ENCODE results near the gene RAB14. TPM values are rescaled to one million over a fixed set of nuclear protein-coding genes. Genes with fewer than 3 reads are reported as not detected.
A peak's percentile ranks its signal among the peaks of the same experiment; 100 is the strongest.

Gene RAB14
- total and polyA plus RNA-seq, 4 donors: 45.7 to 125 (median 112) TPM

GRCh38 chr9:121207371-121207940, 5.8 kb upstream of the RAB14 start:
- WGBS (ENCODE audit: insufficient coverage): no CpG with 5 or more reads among the region's 2 CpGs
- Histone ChIP-seq H3K27me3 (ENCODE audit: control insufficient read depth, insufficient read depth, low read length) (no peaks in the 10 kb centered on the region), H3K36me3 (ENCODE audit: control insufficient read depth, insufficient read depth, low read length) (no peaks in the 10 kb centered on the region), H3K4me3 (ENCODE audit: low read depth, low read length) (no peak overlapping the region), H3K27ac (ENCODE audit: low read depth, low read length) (no peak overlapping the region), H3K9me3 (ENCODE audit: control insufficient read depth, insufficient read depth, low read length) (no peaks in the 10 kb centered on the region), H3K4me1 (ENCODE audit: control insufficient read depth, insufficient read depth, low read length) (peaks cover 4% of the 10 kb centered on the region)
- no peak for DNase-seq (ENCODE audit: low read depth in 4 of 6, low spot score in 6 of 6)

- Histone ChIP-seq H3K27ac (ENCODE audit: low read depth, low read length) (peak overlapping the region; percentile 10), H3K4me1 (ENCODE audit: control insufficient read depth, insufficient read depth, low read length) (peaks cover 9% of the 10 kb centered on the region), H3K36me3 (ENCODE audit: control insufficient read depth, insufficient read depth, low read length) (no peaks in the 10 kb centered on the region), H3K27me3 (ENCODE audit: control insufficient read depth, insufficient read depth, low read length) (no peaks in the 10 kb centered on the region), H3K4me3 (ENCODE audit: low read depth, low read length) (no peak overlapping the region), H3K9me3 (ENCODE audit: control insufficient read depth, insufficient read depth, low read length) (no peaks in the 10 kb centered on the region)
- 10% methylated on average over 6 of the region's 8 CpGs for WGBS (ENCODE audit: insufficient coverage)
- peak in 2 of 6 donors; percentile 39 to 62 for DNase-seq (ENCODE audit: low read depth in 4 of 6, low spot score in 6 of 6)
Measured at GRCh38 chr9:121206516-121207370, 5.1 kb upstream of the RAB14 start.

GRCh38 chr9:121204611-121205010, 2.9 kb upstream of the RAB14 start:
- no peaks in the 10 kb centered on the region for H3K27me3 ChIP-seq (ENCODE audit: control insufficient read depth, insufficient read depth, low read length)
- no peaks in the 10 kb centered on the region for H3K9me3 ChIP-seq (ENCODE audit: control insufficient read depth, insufficient read depth, low read length)
- peaks cover 13% of the 10 kb centered on the region for H3K4me1 ChIP-seq (ENCODE audit: control insufficient read depth, insufficient read depth, low read length)
- H3K4me3 ChIP-seq (ENCODE audit: low read depth, low read length): no peak overlapping the region
- no peak for DNase-seq (ENCODE audit: low read depth in 4 of 6, low spot score in 6 of 6)
- no peak overlapping the region for H3K27ac ChIP-seq (ENCODE audit: low read depth, low read length)
- no peaks in the 10 kb centered on the region for H3K36me3 ChIP-seq (ENCODE audit: control insufficient read depth, insufficient read depth, low read length)

- no CpG with 5 or more reads among the region's 2 CpGs for WGBS (ENCODE audit: insufficient coverage)
- H3K27ac ChIP-seq (ENCODE audit: low read depth, low read length): no peak overlapping the region
Measured at GRCh38 chr9:121204121-121204520, 2.5 kb upstream of the RAB14 start.

GRCh38 chr9:121201045-121201737, 478 bp downstream of the RAB14 start:
- Histone ChIP-seq H3K36me3 (ENCODE audit: control insufficient read depth, insufficient read depth, low read length) (no peaks in the 10 kb centered on the region), H3K9me3 (ENCODE audit: control insufficient read depth, insufficient read depth, low read length) (no peaks in the 10 kb centered on the region), H3K27me3 (ENCODE audit: control insufficient read depth, insufficient read depth, low read length) (no peaks in the 10 kb centered on the region), H3K27ac (ENCODE audit: low read depth, low read length) (peak overlapping the region; percentile 86), H3K4me3 (ENCODE audit: low read depth, low read length) (peak overlapping the region; percentile 75), H3K4me1 (ENCODE audit: control insufficient read depth, insufficient read depth, low read length) (peaks cover 10% of the 10 kb centered on the region)
- under 1% methylated on average over 81 of the region's 81 CpGs for WGBS (ENCODE audit: insufficient coverage)
- DNase-seq (ENCODE audit: low read depth in 4 of 6, low spot score in 6 of 6): peak in 2 of 6 donors; percentile 39 to 59

More at GRCh38 chr9:121204121-121204520, 2.5 kb upstream of the RAB14 start:
- Histone ChIP-seq H3K27me3 (ENCODE audit: control insufficient read depth, insufficient read depth, low read length) (no peaks in the 10 kb centered on the region), H3K4me1 (ENCODE audit: control insufficient read depth, insufficient read depth, low read length) (peaks cover 13% of the 10 kb centered on the region), H3K36me3 (ENCODE audit: control insufficient read depth, insufficient read depth, low read length) (no peaks in the 10 kb centered on the region), H3K9me3 (ENCODE audit: control insufficient read depth, insufficient read depth, low read length) (no peaks in the 10 kb centered on the region), H3K4me3 (ENCODE audit: low read depth, low read length) (no peak overlapping the region)
- no peak for DNase-seq (ENCODE audit: low read depth in 4 of 6, low spot score in 6 of 6)

GRCh38 chr9:121200356-121200755, 1.3 kb downstream of the RAB14 start:
- Histone ChIP-seq H3K27ac (ENCODE audit: low read depth, low read length) (no peak overlapping the region), H3K4me1 (ENCODE audit: control insufficient read depth, insufficient read depth, low read length) (peaks cover 10% of the 10 kb centered on the region)
- 27% methylated on average over 2 of the region's 4 CpGs for WGBS (ENCODE audit: insufficient coverage)

GRCh38 chr9:121199921-121200320, 1.7 kb downstream of the RAB14 start:
- DNase-seq (ENCODE audit: low read depth in 4 of 6, low spot score in 6 of 6): no peak
- Histone ChIP-seq H3K4me1 (ENCODE audit: control insufficient read depth, insufficient read depth, low read length) (peaks cover 10% of the 10 kb centered on the region), H3K9me3 (ENCODE audit: control insufficient read depth, insufficient read depth, low read length) (no peaks in the 10 kb centered on the region), H3K27me3 (ENCODE audit: control insufficient read depth, insufficient read depth, low read length) (no peaks in the 10 kb centered on the region), H3K4me3 (ENCODE audit: low read depth, low read length) (peak overlapping the region; percentile 75), H3K36me3 (ENCODE audit: control insufficient read depth, insufficient read depth, low read length) (no peaks in the 10 kb centered on the region), H3K27ac (ENCODE audit: low read depth, low read length) (no peak overlapping the region)
- no CpG with 5 or more reads among the region's 2 CpGs for WGBS (ENCODE audit: insufficient coverage)

More at GRCh38 chr9:121200356-121200755, 1.3 kb downstream of the RAB14 start:
- Histone ChIP-seq H3K36me3 (ENCODE audit: control insufficient read depth, insufficient read depth, low read length) (no peaks in the 10 kb centered on the region), H3K27me3 (ENCODE audit: control insufficient read depth, insufficient read depth, low read length) (no peaks in the 10 kb centered on the region), H3K9me3 (ENCODE audit: control insufficient read depth, insufficient read depth, low read length) (no peaks in the 10 kb centered on the region), H3K4me3 (ENCODE audit: low read depth, low read length) (peak overlapping the region; percentile 75)
- no peak for DNase-seq (ENCODE audit: low read depth in 4 of 6, low spot score in 6 of 6)

- Histone ChIP-seq H3K36me3 (ENCODE audit: control insufficient read depth, insufficient read depth, low read length) (no peaks in the 10 kb centered on the region), H3K27me3 (ENCODE audit: control insufficient read depth, insufficient read depth, low read length) (no peaks in the 10 kb centered on the region), H3K4me1 (ENCODE audit: control insufficient read depth, insufficient read depth, low read length) (peaks cover 10% of the 10 kb centered on the region), H3K9me3 (ENCODE audit: control insufficient read depth, insufficient read depth, low read length) (no peaks in the 10 kb centered on the region), H3K4me3 (ENCODE audit: low read depth, low read length) (no peak overlapping the region), H3K27ac (ENCODE audit: low read depth, low read length) (no peak overlapping the region)
- DNase-seq (ENCODE audit: low read depth in 4 of 6, low spot score in 6 of 6): no peak
- 77% methylated on average over 2 of the region's 4 CpGs for WGBS (ENCODE audit: insufficient coverage)
Measured at GRCh38 chr9:121198512-121199042, 3.1 kb downstream of the RAB14 start.

GRCh38 chr9:121197132-121197531, 4.5 kb downstream of the RAB14 start:
- WGBS (ENCODE audit: insufficient coverage): no CpG with 5 or more reads among the region's 1 CpG

More at GRCh38 chr9:121197132-121197531, 4.5 kb downstream of the RAB14 start:
- H3K4me1 ChIP-seq (ENCODE audit: control insufficient read depth, insufficient read depth, low read length): peaks cover 6% of the 10 kb centered on the region
- no peak overlapping the region for H3K4me3 ChIP-seq (ENCODE audit: low read depth, low read length)
- H3K27ac ChIP-seq (ENCODE audit: low read depth, low read length): no peak overlapping the region
- H3K36me3 ChIP-seq (ENCODE audit: control insufficient read depth, insufficient read depth, low read length): no peaks in the 10 kb centered on the region
- no peaks in the 10 kb centered on the region for H3K9me3 ChIP-seq (ENCODE audit: control insufficient read depth, insufficient read depth, low read length)
- H3K27me3 ChIP-seq (ENCODE audit: control insufficient read depth, insufficient read depth, low read length): no peaks in the 10 kb centered on the region
- DNase-seq (ENCODE audit: low read depth in 4 of 6, low spot score in 6 of 6): no peak
